ENCODE measurements around the gene GTPBP2. TPM values are rescaled to one million over a fixed set of nuclear protein-coding genes. Genes with fewer than 3 reads are reported as not detected.
"Not testable (repeated sequence)": the region's sequence is repeated elsewhere in the genome, so short reads cannot be mapped to it uniquely, and the experiment has no call there.

Gene GTPBP2
- total RNA-seq: 74.2 TPM

DNA sequence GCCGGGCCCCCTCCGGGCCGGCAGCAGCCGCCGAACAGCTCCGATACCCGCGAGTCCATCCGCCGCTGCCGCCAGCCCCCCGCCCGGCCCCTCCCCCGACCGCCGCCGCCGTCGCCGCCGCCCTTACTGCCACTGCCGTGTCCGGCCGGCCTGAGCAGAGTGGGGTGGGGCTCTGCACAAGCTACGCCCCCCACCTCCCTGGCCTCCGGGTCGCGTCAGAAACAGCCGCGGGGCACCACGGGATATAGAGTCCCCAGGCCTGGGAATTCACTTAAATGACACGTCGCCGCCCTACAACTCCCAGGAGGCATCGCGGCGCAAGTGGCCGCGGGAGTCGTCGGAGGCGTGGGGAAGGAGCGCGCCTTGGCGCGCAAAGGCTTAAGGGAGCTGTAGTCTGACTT, at the start of gene GTPBP2:
GTPBP2 (minus strand) TSS at position 161 of the 401 bp plus-strand sequence; CDS start at position 59, 102 bp downstream.
- peak; percentile 99 for DNase-seq (ENCODE audit: low spot score)

DNA sequence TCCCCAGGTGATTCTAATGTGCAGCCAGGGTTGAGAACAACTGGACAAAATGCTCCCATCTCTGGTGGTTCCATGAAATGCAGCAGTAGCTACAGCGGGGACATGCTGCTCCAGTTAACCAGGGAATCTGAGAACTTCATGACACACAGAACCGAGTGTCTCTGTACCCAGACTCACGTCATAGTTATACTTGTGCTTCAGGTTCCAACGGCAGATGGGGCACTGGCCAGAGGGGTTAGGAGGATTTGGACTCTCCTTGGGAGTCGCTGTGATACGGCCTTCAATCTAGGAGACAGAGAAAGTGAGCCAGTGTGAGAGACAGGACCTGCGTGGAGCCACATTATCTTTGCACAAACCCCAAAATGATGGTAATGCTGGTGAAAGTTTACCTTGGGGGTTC, 49.3 kb upstream of the GTPBP2 start:
- no peak for DNase-seq (ENCODE audit: low spot score)

- no peak for DNase-seq (ENCODE audit: low spot score)
Measured at GRCh38 chr6:43677759-43678158, 48.7 kb upstream of the GTPBP2 start.

GRCh38 chr6:43676962-43677606, 48.0 kb upstream of the GTPBP2 start:
- no peak for DNase-seq (ENCODE audit: low spot score)

DNA sequence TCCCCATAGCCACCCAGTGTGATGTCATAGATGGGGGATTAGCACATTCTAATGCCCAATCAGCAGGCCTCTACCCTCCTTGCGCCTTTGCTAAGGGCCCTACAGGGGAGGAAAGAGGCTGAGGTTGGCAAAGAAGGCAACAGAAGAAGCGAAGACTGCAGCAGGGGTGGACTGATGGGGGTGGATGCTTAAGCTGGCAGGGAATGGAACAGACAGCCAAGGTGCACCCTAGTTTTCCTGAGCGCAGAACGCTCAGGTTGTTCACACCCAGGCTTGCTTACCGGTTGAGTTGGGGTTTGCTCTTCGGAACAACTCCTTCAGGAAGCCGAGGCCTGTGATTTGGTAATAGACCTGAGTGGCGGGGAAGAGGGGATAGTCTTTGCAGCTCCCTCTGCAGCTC, 45.9 kb upstream of the GTPBP2 start:
- no peak for DNase-seq (ENCODE audit: low spot score)

- DNase-seq (ENCODE audit: low spot score): no peak
Measured at GRCh38 chr6:43674291-43674690, 45.2 kb upstream of the GTPBP2 start.

DNA sequence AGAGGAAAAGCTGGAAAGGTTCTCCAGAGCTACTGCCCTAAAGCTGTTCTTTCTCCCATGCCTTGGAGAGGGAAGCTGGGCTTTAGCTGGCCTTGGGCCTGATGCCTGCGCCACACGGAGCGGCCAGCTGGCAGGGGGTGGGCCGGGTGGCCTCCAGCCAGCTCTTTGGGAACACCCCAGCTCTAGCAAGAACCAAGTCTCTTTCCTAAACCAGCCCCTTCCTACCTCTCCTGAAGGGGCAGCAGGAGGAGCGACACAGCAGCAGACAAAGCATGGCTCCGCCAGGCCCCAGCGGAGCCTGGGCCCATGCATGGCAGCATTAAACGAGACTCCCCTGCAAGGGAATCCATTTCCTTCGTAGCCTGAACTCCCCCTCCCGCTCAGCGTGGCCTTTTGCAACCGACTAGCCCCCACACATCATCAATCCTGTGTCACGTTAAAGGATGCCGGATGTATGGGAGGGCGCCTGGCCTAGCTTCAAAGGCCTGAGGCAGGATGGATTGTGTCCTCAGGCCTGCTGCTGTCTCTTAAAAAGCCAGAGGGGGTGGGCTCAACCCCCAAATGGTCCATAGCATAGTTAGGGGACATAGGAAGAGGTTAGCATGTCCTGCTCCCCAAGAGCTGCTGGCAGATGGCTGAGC, 44.5 kb upstream of the GTPBP2 start:
- DNase-seq (ENCODE audit: low spot score): no peak

DNA sequence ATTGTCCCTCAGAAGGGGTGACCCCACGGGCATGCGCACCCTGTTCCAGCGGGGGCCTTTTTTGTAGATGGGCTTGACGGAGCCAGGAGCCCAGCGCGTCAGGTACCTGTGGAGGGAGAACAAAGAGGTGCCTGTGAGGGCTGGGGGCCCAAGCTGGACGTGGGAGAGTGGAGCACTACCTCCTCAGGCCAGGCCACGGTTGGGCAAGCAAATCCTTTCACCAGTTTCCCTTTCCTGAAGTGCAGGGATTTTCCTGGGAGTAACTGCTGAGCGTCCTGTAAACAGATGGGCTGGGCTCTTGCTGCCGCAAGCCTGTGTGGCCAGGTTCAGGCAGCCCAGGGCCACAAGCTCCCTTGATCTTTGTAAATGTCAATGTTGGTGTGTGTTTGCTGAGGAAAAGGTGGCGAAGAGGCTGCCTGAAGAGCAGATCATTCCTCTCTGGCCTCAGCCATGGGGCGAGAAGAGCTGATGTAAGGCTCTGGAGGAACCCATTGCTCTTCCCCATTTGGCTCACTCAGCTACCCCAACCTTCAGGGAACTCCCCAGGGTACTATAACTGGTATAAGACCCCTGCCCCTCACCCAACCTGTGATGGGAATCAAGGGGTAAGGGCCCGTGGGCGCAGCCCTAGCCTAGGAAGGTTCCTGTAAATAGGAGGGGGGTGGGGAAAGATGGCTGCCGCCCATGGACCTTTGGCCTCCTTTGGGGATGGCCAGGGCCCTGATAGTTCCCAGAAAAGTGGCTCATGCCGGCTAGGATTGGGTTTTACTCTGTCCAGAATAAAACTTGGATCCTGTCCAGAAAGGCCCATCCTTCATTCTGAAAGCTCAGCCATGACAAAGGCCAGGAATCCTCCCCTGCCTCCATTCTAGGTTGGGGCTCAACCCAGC, 43.0 kb upstream of the GTPBP2 start:
- DNase-seq (ENCODE audit: low spot score): peak; percentile 38

DNA sequence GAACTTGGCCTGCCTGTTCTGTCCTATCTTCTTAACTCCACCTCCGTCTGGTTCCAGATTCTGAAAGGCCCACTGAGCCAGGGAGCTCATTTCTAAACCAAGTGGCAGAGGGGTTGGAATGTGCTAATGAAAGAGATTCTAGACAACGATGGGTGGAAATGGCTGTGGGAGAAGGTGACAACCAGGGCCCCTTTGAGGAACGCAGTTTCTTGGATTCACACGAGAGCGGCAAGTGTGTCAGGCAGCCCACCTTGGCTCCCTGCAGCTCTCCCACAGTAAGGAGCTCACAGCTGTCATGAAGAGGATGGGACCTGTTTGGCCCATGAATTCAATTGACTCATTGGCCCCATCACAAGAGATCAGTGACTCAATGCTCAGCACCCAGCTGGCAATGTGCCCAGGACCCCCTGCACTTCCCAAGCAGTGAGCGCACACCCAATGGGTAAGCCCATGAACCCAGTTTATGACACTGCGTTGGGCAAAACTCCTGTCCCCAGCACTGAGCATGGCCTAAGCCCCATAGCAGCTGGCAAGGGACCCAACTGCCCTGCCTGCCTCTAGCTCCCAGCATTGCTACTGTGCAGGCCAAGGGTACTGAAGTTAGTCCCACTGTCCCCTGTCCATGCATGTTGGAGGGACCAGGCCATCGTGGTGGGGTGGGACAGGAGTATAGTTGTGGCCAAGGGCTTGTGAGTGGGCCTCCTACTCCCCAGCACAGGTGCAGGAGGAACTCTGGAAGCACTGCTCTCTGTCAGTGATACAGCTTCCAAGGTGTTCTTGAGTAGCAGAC, 42.1 kb upstream of the GTPBP2 start:
- no peak for DNase-seq (ENCODE audit: low spot score)

DNA sequence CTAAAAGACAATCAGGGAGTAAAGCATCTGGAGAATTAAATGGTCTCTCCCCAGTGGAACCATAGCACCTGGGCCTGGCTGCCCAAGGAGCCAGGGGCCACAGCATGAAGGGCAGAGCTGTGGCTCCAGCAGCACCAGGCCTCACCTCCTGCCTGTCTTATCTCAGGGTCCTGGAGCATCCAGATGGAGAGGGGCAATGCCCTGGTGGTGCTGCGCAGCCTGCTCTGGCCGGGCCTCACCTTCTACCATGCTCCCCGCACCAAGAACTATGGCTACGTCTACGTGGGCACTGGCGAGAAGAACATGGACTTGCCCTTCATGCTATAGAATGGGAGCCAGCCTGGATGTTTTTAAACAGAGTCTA, 41.5 kb upstream of the GTPBP2 start:
- no peak for DNase-seq (ENCODE audit: low spot score)

GRCh38 chr6:43669922-43670622, 41.0 kb upstream of the GTPBP2 start:
- no peak for DNase-seq (ENCODE audit: low spot score)

- DNase-seq (ENCODE audit: low spot score): peak; percentile 46
Measured at GRCh38 chr6:43669050-43669921, 40.2 kb upstream of the GTPBP2 start.

DNA sequence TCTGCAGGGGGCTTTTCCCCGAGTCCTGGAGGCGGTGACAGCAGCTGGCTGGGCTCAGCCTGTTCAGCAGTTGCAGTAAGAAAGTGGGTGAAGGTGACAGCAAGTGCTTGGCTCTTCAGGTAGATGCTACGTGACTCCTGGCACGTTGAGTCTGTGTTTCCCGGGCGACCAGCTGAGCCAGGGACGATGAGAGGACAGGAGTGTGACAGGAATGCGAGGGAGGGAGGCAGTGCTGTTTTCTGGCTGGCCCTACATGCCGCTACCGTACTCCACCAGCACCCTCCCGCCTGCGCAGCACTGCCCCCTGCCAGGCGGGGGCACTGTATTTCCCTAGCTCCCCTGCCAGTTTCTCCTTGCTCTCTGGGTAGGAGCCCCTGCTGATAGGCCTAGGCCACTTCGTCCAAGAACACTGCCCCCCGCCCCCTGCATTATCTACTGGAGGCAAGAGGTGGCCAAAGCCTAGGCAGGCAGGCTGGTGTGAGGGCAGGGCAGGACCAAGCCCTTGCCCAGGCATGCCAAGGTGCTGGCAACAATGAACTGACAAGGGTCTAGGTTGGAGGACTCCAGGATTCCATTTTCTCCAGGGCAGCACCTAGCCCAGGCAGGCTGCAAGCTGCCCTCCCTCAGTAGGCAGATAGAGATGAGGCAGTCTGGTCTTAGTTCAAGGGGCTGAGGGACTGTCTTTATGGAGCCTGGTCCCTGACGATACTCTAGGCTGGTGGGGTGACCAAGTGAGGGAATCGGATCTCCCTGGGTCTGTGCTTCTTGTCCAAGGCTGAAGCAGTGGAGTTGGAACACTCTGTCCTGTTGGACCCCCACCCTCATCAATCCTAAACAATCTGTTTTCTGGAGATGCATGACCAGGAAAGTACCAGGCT, 39.3 kb upstream of the GTPBP2 start:
- peak; percentile 91 for DNase-seq (ENCODE audit: low spot score)

DNA sequence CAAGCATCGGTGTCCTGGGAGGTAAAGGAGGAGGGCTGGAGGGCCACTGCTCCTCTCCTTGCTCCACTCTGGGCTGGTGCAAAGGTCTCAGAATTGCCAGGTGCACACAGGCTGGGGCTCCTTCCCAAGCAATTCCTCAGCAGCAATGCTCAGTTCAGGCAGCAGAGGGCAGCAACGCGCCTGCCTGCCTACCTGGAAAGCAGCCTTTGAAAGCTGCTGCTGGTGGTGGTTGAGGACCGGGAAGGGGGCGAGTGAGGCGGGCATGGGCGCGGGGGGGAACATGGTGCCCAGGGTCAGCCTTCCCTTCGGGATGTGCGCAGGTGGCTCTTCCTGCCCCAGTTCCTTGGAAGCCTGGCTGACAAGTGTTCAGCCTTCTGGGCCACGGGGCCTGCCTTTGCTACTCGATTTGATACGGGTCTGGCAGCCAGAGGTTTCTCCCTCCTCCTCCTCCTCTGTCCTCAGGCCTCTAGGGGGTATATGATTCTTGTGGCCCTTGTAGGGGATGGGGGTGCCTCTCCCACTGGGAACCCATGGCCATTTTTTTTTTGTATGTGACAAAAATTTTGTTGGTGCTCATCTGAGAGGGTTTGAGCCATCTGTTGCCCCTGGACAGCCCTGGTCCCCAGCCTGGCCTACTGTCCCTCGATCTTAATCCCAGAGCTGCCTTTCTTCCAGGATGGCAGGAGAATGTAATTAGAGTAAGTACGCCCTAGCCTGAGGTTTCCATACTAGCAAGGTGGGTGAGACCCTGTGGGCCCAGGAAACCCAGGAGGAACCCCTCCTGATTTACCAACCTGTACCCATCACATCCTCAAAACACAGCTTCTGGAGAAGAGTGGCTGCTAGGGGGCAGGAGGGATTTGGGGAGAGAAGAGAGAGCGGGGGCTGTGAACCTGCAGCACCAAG, 38.4 kb upstream of the GTPBP2 start:
- peak; percentile 91 for DNase-seq (ENCODE audit: low spot score)

DNA sequence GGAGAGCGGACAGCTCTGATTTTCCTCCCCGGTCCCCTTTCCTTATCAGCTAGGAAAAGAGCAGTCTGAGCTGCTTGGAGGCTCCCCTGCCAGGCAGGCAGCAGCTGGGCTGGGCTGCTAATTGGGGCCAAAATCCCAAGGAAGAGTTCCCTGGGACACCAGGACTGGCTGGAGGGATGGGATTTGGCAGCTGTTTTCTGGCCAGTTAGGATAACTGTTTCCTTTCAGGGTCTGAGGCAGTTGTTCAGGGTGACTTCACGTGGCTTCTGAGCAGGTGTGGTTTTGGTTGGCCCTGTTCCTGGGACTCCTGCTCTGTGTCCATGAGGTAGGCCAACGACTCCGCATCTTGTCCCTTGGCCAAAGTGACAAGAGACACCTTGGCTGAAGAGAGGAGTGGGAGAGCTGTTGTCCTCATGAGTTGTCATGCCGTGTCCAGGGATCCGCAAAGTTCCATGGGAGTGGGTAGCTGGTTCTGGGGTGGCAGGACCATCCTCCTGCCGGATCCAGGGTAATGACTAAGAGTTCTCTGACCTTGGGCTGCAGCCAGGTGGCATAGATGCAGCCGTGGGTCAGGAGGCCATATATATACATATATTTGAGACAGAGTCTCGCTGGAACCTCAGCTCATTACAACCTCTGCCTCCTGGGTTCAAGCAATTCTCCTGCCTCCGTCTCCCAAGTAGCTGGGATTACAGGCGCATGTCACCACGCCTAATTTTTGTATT, 37.3 kb upstream of the GTPBP2 start:
- no peak for DNase-seq (ENCODE audit: low spot score)

DNA sequence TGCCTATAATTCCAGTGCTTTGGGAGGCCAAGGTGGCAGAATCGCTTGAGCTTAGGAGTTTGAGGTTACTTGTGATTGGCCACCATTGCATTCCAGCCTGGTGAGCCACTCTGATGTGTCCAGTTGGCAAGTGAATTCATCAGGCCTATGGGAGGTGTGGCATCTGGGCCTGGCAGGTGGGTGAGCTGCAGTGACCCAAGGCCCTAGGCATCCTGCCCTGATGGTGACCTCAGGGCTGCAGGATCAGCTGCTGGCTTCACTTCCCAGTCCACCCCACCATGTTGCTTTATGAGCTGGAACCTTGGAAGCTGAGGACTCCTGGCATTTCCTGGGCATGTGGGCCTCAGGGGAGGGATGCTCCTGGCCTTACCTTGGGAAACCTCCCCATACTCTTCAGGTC, 36.3 kb upstream of the GTPBP2 start:
- DNase-seq (ENCODE audit: low spot score): no peak

DNA sequence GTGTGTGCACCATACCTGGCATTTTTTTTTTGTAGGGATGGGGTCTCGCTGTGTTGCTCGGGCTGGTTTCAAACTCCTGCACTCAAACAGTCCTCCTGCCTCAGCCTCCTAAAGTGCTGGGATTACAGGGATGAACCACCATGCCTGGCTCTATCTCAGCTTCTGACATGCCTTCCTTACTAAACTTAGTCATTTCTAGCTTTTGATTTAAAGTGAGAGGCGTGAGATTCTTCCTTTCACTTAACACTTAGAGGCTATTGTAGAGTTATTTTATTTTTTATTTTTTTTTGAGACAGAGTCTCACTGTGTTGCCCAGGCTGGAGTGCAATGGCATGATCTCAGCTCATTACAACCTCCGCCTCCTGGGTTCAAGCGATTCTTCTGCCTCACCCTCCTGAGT, 33.9 kb upstream of the GTPBP2 start:
- not testable (repeated sequence) for DNase-seq (ENCODE audit: low spot score)

DNA sequence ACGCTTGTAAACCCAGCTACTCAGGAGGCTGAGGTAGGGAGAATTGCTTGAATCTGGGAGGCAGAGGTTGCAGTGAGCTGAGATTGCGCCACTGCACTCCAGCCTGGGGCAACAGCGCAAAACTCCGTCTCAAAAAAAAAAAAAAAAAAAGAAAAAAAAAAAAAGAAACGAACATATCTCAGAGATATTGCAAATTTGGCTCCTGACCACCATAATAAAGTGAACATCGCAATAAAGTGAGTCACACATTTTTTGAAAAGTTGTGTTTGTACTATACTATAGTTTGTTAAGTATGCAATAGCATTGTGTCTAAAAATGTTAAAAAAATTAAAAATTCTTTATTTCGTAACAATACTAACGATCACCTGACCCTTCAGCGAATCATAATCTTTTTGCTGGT, 29.1 kb upstream of the GTPBP2 start:
- no peak for DNase-seq (ENCODE audit: low spot score)

Data from mucosa of gallbladder (tissue), 1 donor.